Mesendoderm (in vitro differentiated cells): ENCODE data around the gene RCBTB1. TPM values are rescaled to one million over a fixed set of nuclear protein-coding genes. Genes with fewer than 3 reads are reported as not detected.

ENCODE experiments used
- DNase-seq: peaks from one replicate; pipeline ENCODE4 v3.0.0; 2013
- H2AK5ac ChIP-seq: 2 replicates; pipeline ENCODE4 v1.6.1; 2013; ENCODE audit warnings: low read length, inconsistent platforms
- H2BK120ac ChIP-seq: 2 replicates; pipeline ENCODE4 v1.6.1; 2013; ENCODE audit warnings: low read depth, mild to moderate bottlenecking, low read length, moderate library complexity, mixed read lengths
- H2BK15ac ChIP-seq: replicated peaks from 2 replicates; pipeline ENCODE4 v1.6.1; 2013; ENCODE audit warnings: low read depth, mild to moderate bottlenecking, moderate library complexity
- H2BK5ac ChIP-seq: 2 replicates; pipeline ENCODE4 v1.6.1; 2013; ENCODE audit warnings: low read length, inconsistent platforms
- H3K18ac ChIP-seq: 2 replicates; pipeline ENCODE4 v1.6.1; 2013; ENCODE audit warnings: mild to moderate bottlenecking, low read length, mixed read lengths
- H3K23ac ChIP-seq: one replicate; pipeline ENCODE4 v1.6.1; 2013; ENCODE audit warnings: low read length
- H3K27ac ChIP-seq: 2 replicates; pipeline ENCODE4 v1.5.1; 2013; ENCODE audit warnings: low read depth, mild to moderate bottlenecking, inconsistent platforms, low read length, moderate library complexity
- H3K27me3 ChIP-seq: 2 replicates; pipeline ENCODE4 v1.6.1; 2013; ENCODE audit warnings: low read length, control low read depth, mild to moderate bottlenecking, inconsistent platforms; ENCODE audit not compliant: insufficient read depth, poor library complexity
- H3K36me3 ChIP-seq: 2 replicates; pipeline ENCODE4 v1.6.1; 2013; ENCODE audit warnings: low read length, inconsistent platforms; ENCODE audit not compliant: control insufficient read depth, insufficient read depth
- H3K4ac ChIP-seq: one replicate; pipeline ENCODE4 v1.6.1; 2013; ENCODE audit warnings: low read depth, mild to moderate bottlenecking, low read length, moderate library complexity
- H3K4me1 ChIP-seq: 2 replicates; pipeline ENCODE4 v1.6.1; 2013; ENCODE audit warnings: low read depth, low read length, inconsistent platforms; ENCODE audit not compliant: control insufficient read depth
- H3K4me2 ChIP-seq: 2 replicates; pipeline ENCODE4 v1.6.1; 2013; ENCODE audit warnings: low read length
- H3K4me3 ChIP-seq: 2 replicates; pipeline ENCODE4 v1.5.1; 2013; ENCODE audit warnings: mild to moderate bottlenecking, low read length
- H3K56ac ChIP-seq: one replicate; pipeline ENCODE4 v1.6.1; 2013; ENCODE audit warnings: low read length
- H3K79me1 ChIP-seq: 2 replicates; pipeline ENCODE4 v1.6.1; 2013; ENCODE audit warnings: low read length, inconsistent platforms
- H3K79me2 ChIP-seq: 2 replicates; pipeline ENCODE4 v1.6.1; 2013; ENCODE audit warnings: mild to moderate bottlenecking, low read length; ENCODE audit not compliant: control insufficient read depth, insufficient read depth
- H3K9ac ChIP-seq: 2 replicates; pipeline ENCODE4 v1.6.1; 2013; ENCODE audit warnings: low read length, inconsistent platforms
- H4K5ac ChIP-seq: one replicate; pipeline ENCODE4 v1.6.1; 2013; ENCODE audit warnings: low read length
- H4K8ac ChIP-seq: one replicate; pipeline ENCODE4 v1.6.1; 2013; ENCODE audit warnings: low read depth, mild to moderate bottlenecking, control low read depth, low read length, moderate library complexity
- WGBS: extraction: QIAGEN DNeasy Blood & Tissue Kit; methylation state at CpG from one replicate; pipeline ENCODE4 v1.1.7; 2013; ENCODE audit warnings: low lambda C conversion rate, missing lambda C conversion rate; ENCODE audit not compliant: insufficient coverage; ENCODE audit errors: extremely low coverage; 5-methylcytosine and 5-hydroxymethylcytosine counted together
- polyA plus RNA-seq, 2 experiments: library from polyadenylated mRNA; stranded (reverse); fragments of 200-250 nt; gene quantifications; one replicate each; pipeline ENCODE4 v1.2.3, GENCODE V29; 2013

RCBTB1 gene
- 8.2 TPM for polyA plus RNA-seq (2013, experiment 1 of 2)
- polyA plus RNA-seq (2013, experiment 2 of 2), result 8.5 TPM

GRCh38 chr13:49585220-49586157 lies at the start of gene RCBTB1:
TSS of gene RCBTB1 (minus strand) at chr13:49585558. CDS start at chr13:49567279, 18,279 bp downstream.
- Histone ChIP-seq H3K27ac (peak within 1 kb of the TSS; percentile 79), H2BK120ac (no peak within 1 kb of the TSS), H3K56ac (peak within 1 kb of the TSS; percentile 97), H3K4me3 (peak within 1 kb of the TSS; percentile 90), H3K4me1 (no peaks in the 10 kb centered on the region), H2BK5ac (no peak within 1 kb of the TSS), H3K9ac (peak within 1 kb of the TSS; percentile 93), H3K4me2 (peak within 1 kb of the TSS; percentile 85), H2AK5ac (no peak within 1 kb of the TSS), H4K8ac (peak within 1 kb of the TSS; percentile 93), H3K23ac (no peak within 1 kb of the TSS), H3K79me1 (peaks cover 3% of the 10 kb centered on the region), H3K36me3 (no peaks in the 10 kb centered on the region), H3K79me2 (no peaks in the 10 kb centered on the region), H3K4ac (peak within 1 kb of the TSS; percentile 66), H4K5ac (peak within 1 kb of the TSS; percentile 94), H3K18ac (peak within 1 kb of the TSS; percentile 25), H3K27me3 (no peaks in the 10 kb centered on the region), H2BK15ac (no peak within 1 kb of the TSS)
- WGBS, result no CpG with 5 or more reads among the region's 87 CpGs
- peak; percentile 81 for DNase-seq

DNA sequence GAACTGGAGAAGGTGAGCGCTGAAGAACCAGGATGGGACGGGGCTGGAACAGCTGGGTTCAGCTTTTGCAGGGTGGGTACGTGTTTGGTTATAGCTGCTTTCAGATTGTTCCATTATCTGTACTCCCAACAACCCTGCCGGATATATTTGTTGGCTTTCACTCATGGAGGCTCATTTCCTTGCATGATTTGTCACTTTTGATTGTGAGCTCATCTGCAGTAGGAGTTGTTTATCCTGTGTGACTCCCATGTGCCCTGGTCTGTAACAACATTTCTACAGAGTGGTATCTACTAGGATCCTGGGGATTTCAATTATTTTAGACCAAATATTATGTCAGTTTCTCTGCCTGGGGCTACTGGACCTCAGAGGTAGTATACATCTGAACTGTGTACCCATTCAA lies 48.4 kb upstream of the RCBTB1 start:
- no peaks in the 10 kb centered on the region for H3K36me3 ChIP-seq
- H3K79me2 ChIP-seq, result no peaks in the 10 kb centered on the region
- no peak overlapping the region for H3K23ac ChIP-seq
- no peak overlapping the region for H3K9ac ChIP-seq
- H3K27me3 ChIP-seq, result no peaks in the 10 kb centered on the region
- H3K27ac ChIP-seq, result no peak overlapping the region
- H3K4me1 ChIP-seq, result peaks cover 4% of the 10 kb centered on the region
- H2BK120ac ChIP-seq, result no peak overlapping the region
- no peak overlapping the region for H2AK5ac ChIP-seq
- H2BK15ac ChIP-seq, result no peak overlapping the region
- no peak overlapping the region for H3K4me3 ChIP-seq
- no CpG with 5 or more reads among the region's 4 CpGs for WGBS
- H3K56ac ChIP-seq, result no peak overlapping the region
- DNase-seq, result no peak
- no peak overlapping the region for H3K18ac ChIP-seq
- no peak overlapping the region for H3K4me2 ChIP-seq
- H3K4ac ChIP-seq, result no peak overlapping the region
- H3K79me1 ChIP-seq, result no peaks in the 10 kb centered on the region
- no peak overlapping the region for H4K8ac ChIP-seq
- no peak overlapping the region for H4K5ac ChIP-seq
- H2BK5ac ChIP-seq, result no peak overlapping the region

GRCh38 chr13:49632156-49632555 lies 46.8 kb upstream of the RCBTB1 start:
- H3K18ac ChIP-seq, result no peak overlapping the region
- H3K4ac ChIP-seq, result no peak overlapping the region
- no peak overlapping the region for H3K56ac ChIP-seq
- no peaks in the 10 kb centered on the region for H3K79me1 ChIP-seq
- no peak overlapping the region for H4K8ac ChIP-seq
- H3K27ac ChIP-seq, result no peak overlapping the region
- H3K27me3 ChIP-seq, result no peaks in the 10 kb centered on the region
- H3K23ac ChIP-seq, result no peak overlapping the region
- no peak overlapping the region for H3K9ac ChIP-seq
- H3K4me2 ChIP-seq, result no peak overlapping the region
- no peak overlapping the region for H2BK5ac ChIP-seq
- no peaks in the 10 kb centered on the region for H3K36me3 ChIP-seq
- DNase-seq, result no peak
- H3K4me3 ChIP-seq, result no peak overlapping the region
- H2BK120ac ChIP-seq, result no peak overlapping the region
- no peak overlapping the region for H4K5ac ChIP-seq
- H2BK15ac ChIP-seq, result no peak overlapping the region
- WGBS, result 100% methylated on average over 1 of the region's 5 CpGs
- no peak overlapping the region for H2AK5ac ChIP-seq
- H3K4me1 ChIP-seq, result peaks cover 4% of the 10 kb centered on the region
- H3K79me2 ChIP-seq, result no peaks in the 10 kb centered on the region

- no peaks in the 10 kb centered on the region for H3K4me1 ChIP-seq
These were observed 45.2 kb upstream of the RCBTB1 start for GRCh38 chr13:49630580-49630979.

GRCh38 chr13:49629947-49630346 lies 44.6 kb upstream of the RCBTB1 start:
- H3K36me3 ChIP-seq, result no peaks in the 10 kb centered on the region

More at GRCh38 chr13:49630580-49630979, 45.2 kb upstream of the RCBTB1 start:
- Histone ChIP-seq H2BK5ac (no peak overlapping the region), H3K79me1 (no peaks in the 10 kb centered on the region), H4K5ac (no peak overlapping the region), H4K8ac (no peak overlapping the region), H2BK15ac (no peak overlapping the region), H2AK5ac (no peak overlapping the region), H3K4me3 (no peak overlapping the region), H3K4ac (no peak overlapping the region), H3K4me2 (no peak overlapping the region), H3K79me2 (no peaks in the 10 kb centered on the region), H3K36me3 (no peaks in the 10 kb centered on the region), H3K9ac (no peak overlapping the region), H3K27me3 (no peaks in the 10 kb centered on the region), H3K23ac (no peak overlapping the region), H3K56ac (no peak overlapping the region), H3K27ac (no peak overlapping the region), H3K18ac (no peak overlapping the region), H2BK120ac (no peak overlapping the region)
- DNase-seq, result no peak
- no CpG with 5 or more reads among the region's 16 CpGs for WGBS

More at GRCh38 chr13:49629947-49630346, 44.6 kb upstream of the RCBTB1 start:
- H2AK5ac ChIP-seq, result no peak overlapping the region
- no peak overlapping the region for H3K56ac ChIP-seq
- no peak overlapping the region for H4K8ac ChIP-seq
- no peak overlapping the region for H3K9ac ChIP-seq
- no peak overlapping the region for H3K18ac ChIP-seq
- no peak overlapping the region for H2BK120ac ChIP-seq
- no peaks in the 10 kb centered on the region for H3K4me1 ChIP-seq
- no peak overlapping the region for H3K27ac ChIP-seq
- no peak overlapping the region for H2BK15ac ChIP-seq
- H4K5ac ChIP-seq, result no peak overlapping the region
- H3K79me1 ChIP-seq, result no peaks in the 10 kb centered on the region
- peak; percentile 34 for DNase-seq
- H3K4me2 ChIP-seq, result no peak overlapping the region
- no peak overlapping the region for H3K4me3 ChIP-seq
- no peaks in the 10 kb centered on the region for H3K79me2 ChIP-seq
- H3K23ac ChIP-seq, result no peak overlapping the region
- H3K4ac ChIP-seq, result no peak overlapping the region
- no peak overlapping the region for H2BK5ac ChIP-seq
- WGBS, result no CpG with 5 or more reads among the region's 4 CpGs
- no peaks in the 10 kb centered on the region for H3K27me3 ChIP-seq
